H1 (cell line): ENCODE data around the gene DRD2. TPM values are rescaled to one million over a fixed set of nuclear protein-coding genes. Genes with fewer than 3 reads are reported as not detected.
A peak's percentile ranks its signal among the peaks of the same experiment; 100 is the strongest.

Source experiments
- CTCF ChIA-PET: fragments of 300-600 bp; sonication (Branson Sonifier 250); formaldehyde crosslinking; loops from one replicate; lab custom pipeline; 2021; ENCODE audit not compliant: partially characterized antibody; lab: Charles Lee
- POLR2A ChIA-PET: fragments of 300-600 bp; sonication (Branson Sonifier 250); formaldehyde crosslinking; loops from one replicate; lab custom pipeline; 2021; ENCODE audit warnings: inconsistent platforms; ENCODE audit not compliant: partially characterized antibody; lab: Charles Lee
- DNase-seq, 2 experiments: peaks; one replicate each; pipeline versions ENCODE4 v3.0.0 to v3.0.0-alpha.2; 2010 to 2022; ENCODE audit warnings: low spot score in 2 of 2, low read depth in 1 of 2, mixed read lengths in 1 of 2
- FAIRE-seq: peaks from 2 replicates; lab custom pipeline; 2011; peaks lifted over from hg19 to GRCh38; lab: Jason Lieb, UNC
- H2AFZ ChIP-seq: 2 replicates; pipeline ENCODE4 v1.8.1; 2012; ENCODE audit warnings: low read length, inconsistent platforms
- H2AK5ac ChIP-seq: 2 replicates; pipeline ENCODE4 v1.6.1; 2013; ENCODE audit warnings: low read depth, low read length
- H2BK120ac ChIP-seq: replicated peaks from 2 replicates; pipeline ENCODE3; 2013; ENCODE audit warnings: low read depth, low read length, inconsistent platforms
- H2BK12ac ChIP-seq: 2 replicates; pipeline ENCODE4 v1.6.1; 2013; ENCODE audit warnings: low read depth, low read length
- H2BK15ac ChIP-seq: 2 replicates; pipeline ENCODE4 v1.6.1; 2013; ENCODE audit warnings: low read length
- H2BK20ac ChIP-seq: 2 replicates; pipeline ENCODE4 v1.6.1; 2013; ENCODE audit warnings: low read length
- H2BK5ac ChIP-seq: 2 replicates; pipeline ENCODE4 v1.6.1; 2013; ENCODE audit warnings: low read depth, low read length
- H3K14ac ChIP-seq: 2 replicates; pipeline ENCODE4 v1.6.1; 2013; ENCODE audit warnings: inconsistent platforms; ENCODE audit not compliant: insufficient read length
- H3K18ac ChIP-seq: 2 replicates; pipeline ENCODE4 v1.6.1; 2013; ENCODE audit warnings: low read length; ENCODE audit errors: extremely low read depth
- H3K23ac ChIP-seq: 2 replicates; pipeline ENCODE4 v1.6.1; 2013; ENCODE audit warnings: inconsistent platforms; ENCODE audit not compliant: insufficient read length
- H3K23me2 ChIP-seq: 2 replicates; pipeline ENCODE4 v1.6.1; 2013; ENCODE audit warnings: low read depth, low read length
- H3K27ac ChIP-seq: 2 replicates; pipeline ENCODE4 v1.6.1; 2011; ENCODE audit warnings: low read depth, low read length, inconsistent platforms
- H3K27me3 ChIP-seq, 4 experiments: replicated peaks in 1 of 4; 1 replicate in 1 of 4; 2 replicates in 3 of 4; pipeline versions ENCODE4 v1.6.1 to v1.8.1; 2011 to 2013; ENCODE audit warnings: low read length in 3 of 4, mild to moderate bottlenecking in 3 of 4, inconsistent platforms in 2 of 4, mixed read lengths in 2 of 4, moderate library complexity in 1 of 4; ENCODE audit not compliant: control insufficient read depth in 3 of 4, insufficient read depth in 3 of 4; ENCODE audit errors: extremely low read depth in 1 of 4
- H3K36me3 ChIP-seq, 4 experiments: 2 replicates each; pipeline versions ENCODE4 v1.6.1 to v1.8.1; 2011 to 2013; ENCODE audit warnings: mild to moderate bottlenecking in 4 of 4, low read length in 3 of 4, moderate library complexity in 2 of 4, control low read depth in 1 of 4, inconsistent platforms in 1 of 4; ENCODE audit not compliant: insufficient read depth in 4 of 4, control insufficient read depth in 2 of 4
- H3K4ac ChIP-seq: replicated peaks from 2 replicates; pipeline ENCODE3; 2013; ENCODE audit warnings: low read length, low read depth, mixed read lengths, inconsistent platforms; ENCODE audit not compliant: insufficient read length
- H3K4me1 ChIP-seq, 4 experiments: replicated peaks in 1 of 4; 1 replicate in 1 of 4; 2 replicates in 3 of 4; pipeline versions ENCODE4 v1.6.1 to v1.8.1; 2011 to 2013; ENCODE audit warnings: low read length in 3 of 4, inconsistent platforms in 2 of 4, mixed read lengths in 1 of 4; ENCODE audit not compliant: insufficient read depth in 4 of 4, control insufficient read depth in 3 of 4
- H3K4me2 ChIP-seq, 2 experiments: 2 replicates each; pipeline versions ENCODE4 v1.6.1 to v1.8.1; 2011 to 2013; ENCODE audit warnings: low read depth in 2 of 2, low read length in 2 of 2, control low read depth in 1 of 2, inconsistent platforms in 1 of 2, mild to moderate bottlenecking in 1 of 2; ENCODE audit not compliant: insufficient read depth in 1 of 2
- H3K4me3 ChIP-seq, 4 experiments: fragments of 200-600, 300-600 bp in 1 of 4; sonication (generic), shearing (Covaris generic), sonication (Bioruptor Twin) in 1 of 4; 2 replicates each; pipeline versions ENCODE4 v1.5.1 to v1.8.1; 2011 to 2016; ENCODE audit warnings: low read length in 4 of 4, low read depth in 3 of 4, control low read depth in 2 of 4, inconsistent platforms in 2 of 4, mild to moderate bottlenecking in 2 of 4, mixed read lengths in 1 of 4, moderate library complexity in 1 of 4; ENCODE audit not compliant: insufficient read depth in 2 of 4; ENCODE audit errors: extremely low read depth in 1 of 4
- H3K56ac ChIP-seq: replicated peaks from 2 replicates; pipeline ENCODE3; 2013; ENCODE audit warnings: low read depth, mild to moderate bottlenecking, mixed read lengths, low read length, inconsistent platforms; ENCODE audit not compliant: insufficient read length
- H3K79me1 ChIP-seq: 2 replicates; pipeline ENCODE4 v1.6.1; 2013; ENCODE audit warnings: low read depth, low read length, control low read depth
- H3K79me2 ChIP-seq, 2 experiments: 2 replicates each; pipeline versions ENCODE4 v1.6.1 to v1.8.1; 2012 to 2013; ENCODE audit warnings: low read length in 2 of 2, mild to moderate bottlenecking in 2 of 2, inconsistent platforms in 1 of 2; ENCODE audit not compliant: insufficient read depth in 2 of 2, control insufficient read depth in 1 of 2
- H3K9ac ChIP-seq, 4 experiments: replicated peaks in 1 of 4; 1 replicate in 1 of 4; 2 replicates in 3 of 4; pipeline versions ENCODE4 v1.6.1 to v1.8.1; 2011 to 2013; ENCODE audit warnings: low read depth in 3 of 4, low read length in 3 of 4, control low read depth in 2 of 4, mild to moderate bottlenecking in 2 of 4, moderate library complexity in 2 of 4, inconsistent platforms in 1 of 4; ENCODE audit errors: extremely low read depth in 1 of 4
- H3K9me3 ChIP-seq, 2 experiments: 2 replicates each; pipeline versions ENCODE4 v1.6.1 to v1.8.1; 2012 to 2013; ENCODE audit warnings: mild to moderate bottlenecking in 2 of 2, moderate library complexity in 2 of 2, control low read depth in 1 of 2, inconsistent platforms in 1 of 2, low read depth in 1 of 2, low read length in 1 of 2, mixed read lengths in 1 of 2; ENCODE audit not compliant: insufficient read depth in 2 of 2
- H4K20me1 ChIP-seq, 2 experiments: replicated peaks in 1 of 2; 2 replicates each; pipeline versions ENCODE3 to v1.8.1; 2011 to 2013; ENCODE audit warnings: inconsistent platforms in 2 of 2, low read length in 2 of 2, mild to moderate bottlenecking in 1 of 2; ENCODE audit not compliant: insufficient read depth in 2 of 2, control insufficient read depth in 1 of 2
- H4K5ac ChIP-seq: 2 replicates; pipeline ENCODE4 v1.6.1; 2013; ENCODE audit warnings: low read length, low read depth, mixed read lengths, inconsistent platforms; ENCODE audit not compliant: insufficient read length
- H4K8ac ChIP-seq: 2 replicates; pipeline ENCODE4 v1.8.0; 2013; ENCODE audit warnings: mild to moderate bottlenecking, moderate library complexity, low read length, inconsistent platforms; ENCODE audit not compliant: insufficient read depth; ENCODE audit errors: extremely low read depth
- H4K91ac ChIP-seq: replicated peaks from 2 replicates; pipeline ENCODE3; 2013; ENCODE audit warnings: low read length, mixed read lengths, inconsistent platforms; ENCODE audit not compliant: insufficient read length
- BCL11A ChIP-seq, 2 experiments: IDR thresholded peaks; one replicate each; pipeline ENCODE4 v1.6.1; 2011; ENCODE audit warnings: low read depth in 2 of 2, low read length in 2 of 2, mild to moderate bottlenecking in 2 of 2
- CBX8 ChIP-seq: fragments of 300-800, 300-1000 bp; sonication (generic); IDR thresholded peaks from 2 replicates; pipeline ENCODE4 v1.7.1; 2016; ENCODE audit warnings: low read depth, low read length, borderline replicate concordance
- CTCF ChIP-seq, 3 experiments: IDR thresholded peaks; 1 replicate in 2 of 3; 2 replicates in 1 of 3; pipeline versions ENCODE4 v1.5.1 to v1.6.1; 2011; ENCODE audit warnings: low read length in 3 of 3, mild to moderate bottlenecking in 3 of 3, inconsistent platforms in 2 of 3, low read depth in 1 of 3, moderate library complexity in 1 of 3; ENCODE audit not compliant: insufficient read depth in 1 of 3; ENCODE audit errors: control extremely low read depth in 1 of 3
- HDAC6 ChIP-seq: IDR thresholded peaks from one replicate; pipeline ENCODE4 v1.7.1; 2012; ENCODE audit warnings: low read depth, mild to moderate bottlenecking, inconsistent platforms, low read length, moderate library complexity
- KDM1A ChIP-seq: fragments of 200-600, 300-600 bp; sonication (generic); IDR thresholded peaks from 2 replicates; pipeline ENCODE4 v1.7.1; 2016; ENCODE audit warnings: mild to moderate bottlenecking, low read length, borderline replicate concordance
- MAFK ChIP-seq: IDR thresholded peaks from 2 replicates; pipeline ENCODE4 v1.6.1; 2012; ENCODE audit warnings: low read depth, mild to moderate bottlenecking, improper control_type of control experiment, low read length
- NANOG ChIP-seq: IDR thresholded peaks from 2 replicates; pipeline ENCODE4 v1.6.1; 2011; ENCODE audit warnings: low read length, low read depth, mild to moderate bottlenecking, inconsistent platforms; ENCODE audit not compliant: insufficient read depth, poor library complexity, severe bottlenecking
- RXRA ChIP-seq: IDR thresholded peaks from 2 replicates; pipeline ENCODE4 v1.6.1; 2011; ENCODE audit warnings: low read depth, mild to moderate bottlenecking, low read length, moderate library complexity; ENCODE audit not compliant: insufficient read depth
- SAP30 ChIP-seq: fragments of 300-600 bp; sonication (generic); IDR thresholded peaks from 2 replicates; pipeline ENCODE4 v1.7.1; 2012; ENCODE audit warnings: low read length, moderate library complexity, mild to moderate bottlenecking, inconsistent platforms; ENCODE audit not compliant: insufficient read depth, insufficient replicate concordance
- TAF7 ChIP-seq: optimal IDR thresholded peaks from 2 replicates; pipeline ENCODE3; 2011; ENCODE audit warnings: low read depth, mild to moderate bottlenecking, inconsistent platforms, low read length, moderate library complexity, borderline replicate concordance
- TEAD4 ChIP-seq: IDR thresholded peaks from 2 replicates; pipeline ENCODE4 v1.6.1; 2012; ENCODE audit warnings: low read depth, low read length, inconsistent platforms, mixed read lengths
- WGBS, 2 experiments: shearing (Covaris generic) in 1 of 2; methylation state at CpG; one replicate each; pipeline versions ENCODE4 v1.1.6 to v1.1.7; 2013 to 2015; ENCODE audit warnings: low lambda C conversion rate in 2 of 2, mixed read lengths in 2 of 2, inconsistent platforms in 1 of 2, low coverage in 1 of 2, missing lambda C conversion rate in 1 of 2; ENCODE audit not compliant: insufficient replicate concordance in 2 of 2, insufficient coverage in 1 of 2, insufficient read length in 1 of 2; ENCODE audit errors: extremely low coverage in 1 of 2, missing lambda C conversion rate in 1 of 2; 5-methylcytosine and 5-hydroxymethylcytosine counted together
- polyA plus RNA-seq, 7 experiments: library from polyadenylated mRNA; depleted of rRNA in 3 of 7; stranded (reverse) in 5 of 7; unstranded in 2 of 7; fragments of >200 nt in 5 of 7; fragments of 200-250 nt in 2 of 7; gene quantifications; 1 replicate in 5 of 7; 2 replicates in 1 of 7; 4 replicates in 1 of 7; pipeline versions ENCODE4 v1.2.1 to v1.2.3, GENCODE V29; 2011 to 2013; ENCODE audit warnings: missing spikeins in 2 of 7, mixed read lengths in 2 of 7
- total RNA-seq: library from RNA; stranded (reverse); fragmentation: NEBNext Ultra II Directional; extraction: Animal tissue kit (Norgen Biotek cat#: 25700); gene quantifications from 2 replicates; pipeline ENCODE4 v1.2.1, GENCODE V29; 2021

The DRD2 gene
- total and polyA plus RNA-seq, 2 of the 8 experiments (the other 6 are each of a cell fraction or from before 2014, with no cell fraction given), result 0.26 to 0.41 TPM

GRCh38 chr11:113458189-113458588 lies 17.0 kb downstream of the DRD2 start:
- FAIRE-seq, result no peak
- H3K79me2 ChIP-seq, result no peaks in the 10 kb centered on the region
- CTCF ChIA-PET, result interaction anchor here (1.0 to 2.3 kb wide), 11 partner anchors 9 to 338 kb away, joined by 3 to 12 read pairs (median 4); no protein-coding TSS in a partner anchor
- no peaks in the 10 kb centered on the region for H3K9me3 ChIP-seq
- 61% methylated on average over 1 of the region's 1 CpG; no CpG with 5 or more reads in 1 of the 2 experiments for WGBS, 2 experiments
- no peak overlapping the region for H4K91ac ChIP-seq
- H3K36me3 ChIP-seq, result no peaks in the 10 kb centered on the region
- no peak overlapping the region for H3K14ac ChIP-seq
- H3K79me1 ChIP-seq, result no peaks in the 10 kb centered on the region
- H2BK120ac ChIP-seq, result no peak overlapping the region
- H2BK20ac ChIP-seq, result no peak overlapping the region
- no peaks in the 10 kb centered on the region for H4K20me1 ChIP-seq
- no peak for DNase-seq
- no peak overlapping the region for H3K4ac ChIP-seq
- H3K56ac ChIP-seq, result no peak overlapping the region
- no peak overlapping the region for H2AFZ ChIP-seq
- no peak overlapping the region for H2BK12ac ChIP-seq
- H3K27me3 ChIP-seq, result no peaks in the 10 kb centered on the region
- no peak overlapping the region for H3K9ac ChIP-seq
- no peak overlapping the region for H4K8ac ChIP-seq
- H3K23ac ChIP-seq, result no peak overlapping the region
- no peak overlapping the region for H2AK5ac ChIP-seq
- no peak overlapping the region for H3K18ac ChIP-seq
- H3K23me2 ChIP-seq, result no peaks in the 10 kb centered on the region
- no peak overlapping the region for H3K27ac ChIP-seq
- no peak overlapping the region for H2BK15ac ChIP-seq
- H4K5ac ChIP-seq, result no peak overlapping the region
- H2BK5ac ChIP-seq, result no peak overlapping the region
- peaks cover 3 to 7% (median 5%) of the 10 kb centered on the region in 4 experiments; a peak in 4 of 7 replicates for H3K4me1 ChIP-seq
- POLR2A ChIA-PET, result interaction anchor here (1.3 kb wide), 1 partner anchor 17 kb away, joined by 3 read pairs; the partner anchor contains the start of gene DRD2
- no peak overlapping the region for H3K4me3 ChIP-seq
- H3K4me2 ChIP-seq, result peak overlapping the region in 1 of 2 experiments; percentile 33; a peak in 1 of 4 replicates
- TF ChIP-seq MAFK (no peak), TAF7 (no peak), NANOG (no peak), HDAC6 (no peak), RXRA (no peak), SAP30 (no peak), CBX8 (no peak), BCL11A (IDR thresholded peaks at IDR 0.05; ENCODE audit: low read depth in 2 of 2, low read length in 2 of 2) (no peak), KDM1A (no peak), TEAD4 (no peak), CTCF (IDR thresholded peaks at IDR 0.05; ENCODE audit: control extremely low read depth in 1 of 3, insufficient read depth in 1 of 3, low read depth in 1 of 3, low read length in 3 of 3) (no peak)
